Glomerular visceral epithelial cell (primary cell): Measurements from ENCODE around the gene HNF1B.

Experiments
- DNase-seq: peaks from one replicate; pipeline ENCODE4 v3.0.0-alpha.2; 2016; ENCODE audit errors: extremely low spot score

Gene HNF1B

GRCh38 chr17:37735165-37735564 is 9.7 kb downstream of the HNF1B start:
- DNase-seq, result no peak

GRCh38 chr17:37732316-37732715 is 12.5 kb downstream of the HNF1B start:
- DNase-seq, result no peak

- DNase-seq, result no peak
Measured at GRCh38 chr17:37731056-37731455, 13.8 kb downstream of the HNF1B start.

GRCh38 chr17:37729905-37730304 is 15.0 kb downstream of the HNF1B start:
- DNase-seq, result no peak

GRCh38 chr17:37726891-37727675 is 17.8 kb downstream of the HNF1B start:
- no peak for DNase-seq

GRCh38 chr17:37726248-37726647 is 18.6 kb downstream of the HNF1B start:
- DNase-seq, result no peak

- DNase-seq, result no peak
Measured at GRCh38 chr17:37725601-37726146, 19.2 kb downstream of the HNF1B start.

GRCh38 chr17:37725021-37725595 is 19.8 kb downstream of the HNF1B start:
- no peak for DNase-seq

GRCh38 chr17:37720989-37721388 is 23.9 kb downstream of the HNF1B start:
- no peak for DNase-seq

- DNase-seq, result no peak
Measured at GRCh38 chr17:37719866-37720265, 25.0 kb downstream of the HNF1B start.

GRCh38 chr17:37718324-37719048 is 26.4 kb downstream of the HNF1B start:
- no peak for DNase-seq

- no peak for DNase-seq
Measured at GRCh38 chr17:37717627-37718323, 27.1 kb downstream of the HNF1B start.

GRCh38 chr17:37714897-37715296 is 30.0 kb downstream of the HNF1B start:
- no peak for DNase-seq

- DNase-seq, result no peak
Measured at GRCh38 chr17:37713624-37714023, 31.2 kb downstream of the HNF1B start.

GRCh38 chr17:37713028-37713431 is 31.8 kb downstream of the HNF1B start:
- DNase-seq, result no peak

- DNase-seq, result no peak
Measured at GRCh38 chr17:37711113-37711512, 33.7 kb downstream of the HNF1B start.

GRCh38 chr17:37710344-37710886 is 34.4 kb downstream of the HNF1B start:
- peak; percentile 63 for DNase-seq

- DNase-seq, result peak; percentile 87
Measured at GRCh38 chr17:37708616-37709212, 36.1 kb downstream of the HNF1B start.

- peak; percentile 41 for DNase-seq
Measured at GRCh38 chr17:37708008-37708615, 36.7 kb downstream of the HNF1B start.

- no peak for DNase-seq
Measured at GRCh38 chr17:37706446-37706845, 38.4 kb downstream of the HNF1B start.

- peak; percentile 68 for DNase-seq
Measured at GRCh38 chr17:37702598-37702997, 42.3 kb downstream of the HNF1B start.
